Activated CD8-positive, alpha-beta memory T cell treated with anti-CD3 and anti-CD28 coated beads, Interleukin-2, amount 50 U/mL, for 24 hours (primary cell): ENCODE results near the gene TCERG1L.
"Not testable (repeated sequence)": the region's sequence is repeated elsewhere in the genome, so short reads cannot be mapped to it uniquely, and the experiment has no call there.

ENCODE experiments used
- DNase-seq: peaks from one replicate; pipeline ENCODE4 v3.0.0-alpha.2; 2020; ENCODE audit errors: extremely low read depth

Gene TCERG1L

GRCh38 chr10:131186547-131187253 lies 124.8 kb downstream of the TCERG1L start:
- no peak for DNase-seq

DNA sequence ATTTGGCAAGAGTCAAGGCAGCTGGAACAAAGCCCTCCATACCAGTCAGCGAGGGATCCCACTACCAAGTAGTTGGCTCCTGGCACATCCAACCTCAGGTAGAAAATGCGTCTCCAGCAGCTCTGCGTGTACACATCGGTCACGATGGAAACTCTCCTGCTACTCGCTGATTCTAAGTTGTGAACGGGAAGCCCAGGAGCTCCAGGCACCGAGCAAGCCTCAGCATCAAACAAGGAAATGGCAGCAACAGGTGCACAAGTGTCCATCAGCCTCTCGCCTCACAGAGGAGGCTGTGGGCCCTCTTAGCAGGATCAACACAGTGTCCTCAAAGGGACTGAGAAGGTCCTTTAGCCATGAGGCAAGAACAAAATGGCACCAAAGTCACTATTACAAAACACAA lies 127.0 kb downstream of the TCERG1L start:
- DNase-seq, result no peak

- DNase-seq, result no peak
These were observed 127.9 kb downstream of the TCERG1L start for GRCh38 chr10:131183546-131184045.

GRCh38 chr10:131181456-131181855 lies 130.1 kb downstream of the TCERG1L start:
- no peak for DNase-seq

GRCh38 chr10:131180740-131181415 lies 130.6 kb downstream of the TCERG1L start:
- no peak for DNase-seq

- DNase-seq, result no peak
These were observed 131.4 kb downstream of the TCERG1L start for GRCh38 chr10:131180086-131180485.

DNA sequence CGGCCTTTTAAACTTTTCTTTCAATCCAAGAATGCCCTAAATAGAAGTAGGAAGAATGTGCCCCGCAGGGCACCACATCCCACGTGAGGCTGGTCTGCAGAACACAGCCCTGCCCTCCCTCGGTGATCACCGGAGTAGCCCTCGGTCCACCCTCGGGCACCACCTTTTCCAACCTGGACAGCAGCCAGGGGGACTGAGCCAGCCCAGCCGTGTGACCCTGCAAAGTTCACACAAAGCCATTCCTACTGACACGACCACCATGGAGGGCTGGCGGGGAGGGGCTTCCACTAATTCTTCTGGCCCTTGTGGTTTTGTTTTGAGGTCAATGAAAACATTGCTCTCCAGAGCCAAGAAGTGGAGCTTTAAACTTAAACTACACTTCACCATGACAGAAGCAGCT lies 132.2 kb downstream of the TCERG1L start:
- DNase-seq, result no peak

GRCh38 chr10:131178521-131179331 lies 132.8 kb downstream of the TCERG1L start:
- DNase-seq, result no peak

GRCh38 chr10:131177431-131178327 lies 133.8 kb downstream of the TCERG1L start:
- no peak for DNase-seq

DNA sequence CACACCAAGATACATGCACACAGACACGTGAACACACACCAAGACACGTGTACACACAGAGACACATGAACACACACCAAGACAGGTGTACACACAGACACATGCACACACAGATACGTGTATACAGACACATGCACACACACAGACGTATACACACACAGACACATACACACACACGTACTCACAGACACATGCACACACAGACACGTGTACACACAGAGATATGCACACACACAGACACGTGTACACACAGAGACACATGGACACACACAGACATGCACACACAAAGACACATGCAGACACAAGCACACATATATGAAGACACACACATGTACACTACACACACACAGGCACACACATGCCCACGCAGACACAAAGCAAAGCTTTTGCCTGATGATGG lies 134.6 kb downstream of the TCERG1L start:
- DNase-seq, result no peak

- not testable (repeated sequence) for DNase-seq
These were observed 135.2 kb downstream of the TCERG1L start for GRCh38 chr10:131176324-131176723.

DNA sequence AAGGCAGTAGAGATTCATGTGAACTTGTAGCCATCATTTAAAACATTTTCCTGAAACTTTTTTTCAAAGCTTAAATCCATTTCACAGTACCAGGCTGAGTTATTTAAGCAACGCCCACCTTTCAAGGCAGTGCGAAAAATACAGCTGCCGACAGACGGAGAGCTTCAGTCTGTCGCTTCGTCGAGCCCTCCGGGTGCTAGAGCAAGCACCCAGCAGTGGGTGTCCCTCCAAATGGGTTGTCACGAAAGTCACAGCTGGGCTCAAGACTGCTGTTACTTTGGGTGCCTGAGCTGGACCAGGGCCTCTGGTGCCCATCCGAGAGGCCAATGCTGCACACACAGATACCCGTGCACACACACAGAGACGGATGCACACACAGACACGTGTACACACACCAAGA lies 135.6 kb downstream of the TCERG1L start:
- DNase-seq, result no peak

GRCh38 chr10:131174651-131175540 lies 136.6 kb downstream of the TCERG1L start:
- no peak for DNase-seq

- no peak for DNase-seq
These were observed 137.3 kb downstream of the TCERG1L start for GRCh38 chr10:131174211-131174565.

- no peak for DNase-seq
These were observed 137.9 kb downstream of the TCERG1L start for GRCh38 chr10:131173484-131174210.

DNA sequence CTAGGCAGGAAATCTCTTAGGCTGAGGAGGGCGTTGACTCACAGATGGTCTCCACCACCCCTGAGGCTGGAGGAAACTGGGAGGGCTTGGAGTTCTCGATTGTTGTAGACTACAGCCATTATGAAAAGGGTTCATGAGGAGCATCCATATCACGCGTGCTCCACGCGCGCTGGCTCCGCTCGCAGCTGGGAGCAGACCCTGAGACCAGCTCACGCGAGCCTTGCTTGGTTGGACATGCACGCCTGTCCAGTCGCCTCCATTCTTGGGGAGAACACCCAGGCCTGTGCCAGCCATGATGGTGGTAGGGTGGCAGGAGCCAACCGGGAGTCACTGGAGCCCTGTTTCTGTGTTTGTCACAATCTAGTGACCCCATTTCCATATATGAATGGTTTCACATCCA lies 139.1 kb downstream of the TCERG1L start:
- DNase-seq, result no peak

- DNase-seq, result no peak
These were observed 142.4 kb downstream of the TCERG1L start for GRCh38 chr10:131169146-131169545.

DNA sequence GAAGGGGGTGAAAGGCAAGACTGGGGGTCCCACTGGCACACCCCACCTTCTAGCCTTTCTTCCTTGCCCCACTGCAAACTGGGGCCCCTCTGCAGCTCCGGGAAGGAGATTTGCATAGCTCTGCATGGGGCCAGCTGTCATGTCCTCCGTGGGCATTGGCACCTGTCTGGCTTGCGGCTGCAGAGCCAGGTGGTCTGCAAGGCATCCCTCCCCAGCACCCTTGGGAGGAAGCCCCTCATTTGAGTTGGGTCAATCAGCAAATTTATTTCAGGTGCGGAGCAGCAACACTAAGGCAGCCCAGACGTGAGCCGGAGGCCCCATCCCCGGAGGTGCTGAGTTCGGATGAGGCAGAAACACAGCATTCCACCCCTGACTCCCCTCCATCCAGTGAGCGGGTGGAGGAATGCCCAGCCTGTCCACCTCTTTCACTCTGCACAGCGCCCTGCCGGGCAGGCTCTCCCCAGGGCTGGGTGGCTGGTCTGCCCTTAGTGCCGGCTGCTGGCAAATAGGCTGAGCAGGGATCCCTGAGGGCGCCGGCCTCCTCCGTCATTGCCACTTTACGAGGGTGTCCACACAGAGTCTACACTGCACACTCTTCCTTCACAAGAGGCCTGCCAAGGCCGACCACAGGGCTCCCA lies 143.2 kb downstream of the TCERG1L start:
- DNase-seq, result no peak
